HG03064 (cell line): ENCODE measurements around the gene CTTNBP2NL.
"Not testable (repeated sequence)": the region's sequence is repeated elsewhere in the genome, so short reads cannot be mapped to it uniquely, and the experiment has no call there.

Experiments used
- ATAC-seq: cut with Tn5 transposase; IDR thresholded peaks from one replicate; pipeline ENCODE4 v1.9.1; 2021; ENCODE audit warnings: low read depth; ENCODE audit not compliant: unreplicated experiment

CTTNBP2NL gene

GRCh38 chr1:112386024-112386723 is 9.8 kb upstream of the CTTNBP2NL start:
- no peak for ATAC-seq

- no peak for ATAC-seq
Measured at GRCh38 chr1:112386731-112387346, 9.2 kb upstream of the CTTNBP2NL start.

- no peak for ATAC-seq
Measured at GRCh38 chr1:112387807-112388206, 8.2 kb upstream of the CTTNBP2NL start.

GRCh38 chr1:112388436-112388835 is 7.6 kb upstream of the CTTNBP2NL start:
- ATAC-seq = no peak

GRCh38 chr1:112389689-112390088 is 6.3 kb upstream of the CTTNBP2NL start:
- no peak for ATAC-seq

GRCh38 chr1:112390335-112390734 is 5.7 kb upstream of the CTTNBP2NL start:
- ATAC-seq = not testable (repeated sequence)

GRCh38 chr1:112390775-112391602 is 5.0 kb upstream of the CTTNBP2NL start:
- peak; percentile 61 for ATAC-seq

- no peak for ATAC-seq
Measured at GRCh38 chr1:112391603-112391940, 4.4 kb upstream of the CTTNBP2NL start.

- no peak for ATAC-seq
Measured at GRCh38 chr1:112393631-112393974, 2.4 kb upstream of the CTTNBP2NL start.

- no peak for ATAC-seq
Measured at GRCh38 chr1:112394743-112395062, 1.3 kb upstream of the CTTNBP2NL start.

- no peak for ATAC-seq
Measured at GRCh38 chr1:112395256-112395820, 676 bp upstream of the CTTNBP2NL start.

GRCh38 chr1:112396653-112397471 is 848 bp downstream of the CTTNBP2NL start:
- no peak for ATAC-seq

GRCh38 chr1:112397841-112398240 is 1.8 kb downstream of the CTTNBP2NL start:
- ATAC-seq = no peak

- ATAC-seq = no peak
Measured at GRCh38 chr1:112399456-112399855, 3.4 kb downstream of the CTTNBP2NL start.

GRCh38 chr1:112400706-112401105 is 4.7 kb downstream of the CTTNBP2NL start:
- ATAC-seq = not testable (repeated sequence)

- no peak for ATAC-seq
Measured at GRCh38 chr1:112402682-112403643, 6.9 kb downstream of the CTTNBP2NL start.

- no peak for ATAC-seq
Measured at GRCh38 chr1:112406771-112407170, 10.8 kb downstream of the CTTNBP2NL start.

- ATAC-seq = no peak
Measured at GRCh38 chr1:112409414-112409813, 13.4 kb downstream of the CTTNBP2NL start.

GRCh38 chr1:112410673-112411072 is 14.7 kb downstream of the CTTNBP2NL start:
- no peak for ATAC-seq

- no peak for ATAC-seq
Measured at GRCh38 chr1:112417271-112417670, 21.3 kb downstream of the CTTNBP2NL start.
